Measurements from ENCODE around the gene ZNF91.
"Not testable (repeated sequence)": the region's sequence is repeated elsewhere in the genome, so short reads cannot be mapped to it uniquely, and the experiment has no call there.

The ZNF91 gene

DNA sequence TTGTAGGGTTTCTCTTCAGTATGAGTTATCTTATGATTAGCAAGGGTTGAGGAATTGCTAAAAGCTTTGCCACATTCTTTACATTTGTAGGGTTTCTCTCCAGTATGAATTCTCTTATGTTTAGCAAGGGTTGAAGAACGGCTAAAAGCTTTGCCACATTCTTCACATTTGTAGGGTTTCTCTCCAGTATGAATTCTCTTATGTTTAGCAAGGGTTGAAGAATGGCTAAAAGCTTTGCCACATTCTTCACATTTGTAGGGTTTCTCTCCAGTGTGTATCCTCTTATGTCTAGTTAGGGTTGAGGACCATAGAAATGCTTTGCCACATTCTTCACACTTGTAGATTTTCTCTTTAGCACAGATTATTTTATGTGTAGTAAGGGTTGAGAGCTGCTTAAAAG is 33.4 kb downstream of the ZNF91 start:
- CTCF ChIA-PET; POLR2A ChIA-PET; H3K4me1 ChIP-seq (ENCODE audit: control insufficient read depth, insufficient read depth, low read length); H3K4me3 ChIP-seq (ENCODE audit: low read depth, low read length); H3K27ac ChIP-seq (ENCODE audit: extremely low read depth, low read depth, low read length); H3K9me3 ChIP-seq (ENCODE audit: control insufficient read depth, insufficient read depth, low read depth, low read length): not testable (repeated sequence)
- peak; percentile 85 for TF ChIP-seq SETDB1 (IDR thresholded peaks at IDR 0.05; ENCODE audit: insufficient read length, low read length)
- H3K36me3 ChIP-seq (ENCODE audit: control insufficient read depth in 2 of 2, insufficient read depth in 1 of 2, low read length in 2 of 2), result peaks cover 0 to 25% of the 10 kb centered on the region in 2 experiments; a peak in 1 of 3 replicates

DNA sequence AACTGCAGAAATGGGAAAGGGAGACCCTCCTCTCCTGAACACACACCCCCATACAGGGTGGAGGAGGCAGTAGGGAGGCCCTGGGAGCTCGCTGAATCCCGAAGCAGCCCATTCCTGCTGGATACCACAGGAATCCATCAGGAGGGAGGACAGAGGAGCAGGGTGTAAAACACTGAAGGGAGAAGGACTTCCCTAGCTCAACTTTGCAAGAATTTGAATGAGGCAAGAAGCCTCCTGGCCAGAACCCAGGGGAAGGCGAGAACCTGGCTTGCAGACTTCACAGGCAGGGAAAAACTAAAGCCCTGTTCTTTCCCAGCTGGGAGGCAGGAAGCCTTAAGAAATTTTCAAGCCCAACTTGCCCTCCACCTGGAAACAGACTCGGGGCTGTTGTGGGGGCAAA is 43.5 kb downstream of the ZNF91 start:
- TF ChIP-seq ZNF585B (tag by site-specific recombination; IDR thresholded peaks at IDR 0.05), result no peak
- TF ChIP-seq ZBTB1 (tag by site-specific recombination; IDR thresholded peaks at IDR 0.05), result no peak
- TF ChIP-seq ZNF571 (tag by site-specific recombination; IDR thresholded peaks at IDR 0.05), result no peak
- TF ChIP-seq ZNF19 (tag by site-specific recombination; IDR thresholded peaks at IDR 0.05; ENCODE audit: low read depth), result no peak
- TF ChIP-seq, protein P1, sequence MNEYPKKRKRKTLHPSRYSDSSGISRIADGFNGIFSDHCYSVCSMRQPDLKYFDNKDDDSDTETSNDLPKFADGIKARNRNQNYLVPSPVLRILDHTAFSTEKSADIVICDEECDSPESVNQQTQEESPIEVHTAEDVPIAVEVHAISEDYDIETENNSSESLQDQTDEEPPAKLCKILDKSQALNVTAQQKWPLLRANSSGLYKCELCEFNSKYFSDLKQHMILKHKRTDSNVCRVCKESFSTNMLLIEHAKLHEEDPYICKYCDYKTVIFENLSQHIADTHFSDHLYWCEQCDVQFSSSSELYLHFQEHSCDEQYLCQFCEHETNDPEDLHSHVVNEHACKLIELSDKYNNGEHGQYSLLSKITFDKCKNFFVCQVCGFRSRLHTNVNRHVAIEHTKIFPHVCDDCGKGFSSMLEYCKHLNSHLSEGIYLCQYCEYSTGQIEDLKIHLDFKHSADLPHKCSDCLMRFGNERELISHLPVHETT (tag by site-specific recombination; IDR thresholded peaks at IDR 0.05), result no peak
- TF ChIP-seq RBAK (tag by site-specific recombination; IDR thresholded peaks at IDR 0.05), result no peak
- TF ChIP-seq ZNF248 (tag by site-specific recombination; IDR thresholded peaks at IDR 0.05), result no peak
- TF ChIP-seq ZNF350 (tag by site-specific recombination; IDR thresholded peaks at IDR 0.05), result no peak
- TF ChIP-seq, protein P2, sequence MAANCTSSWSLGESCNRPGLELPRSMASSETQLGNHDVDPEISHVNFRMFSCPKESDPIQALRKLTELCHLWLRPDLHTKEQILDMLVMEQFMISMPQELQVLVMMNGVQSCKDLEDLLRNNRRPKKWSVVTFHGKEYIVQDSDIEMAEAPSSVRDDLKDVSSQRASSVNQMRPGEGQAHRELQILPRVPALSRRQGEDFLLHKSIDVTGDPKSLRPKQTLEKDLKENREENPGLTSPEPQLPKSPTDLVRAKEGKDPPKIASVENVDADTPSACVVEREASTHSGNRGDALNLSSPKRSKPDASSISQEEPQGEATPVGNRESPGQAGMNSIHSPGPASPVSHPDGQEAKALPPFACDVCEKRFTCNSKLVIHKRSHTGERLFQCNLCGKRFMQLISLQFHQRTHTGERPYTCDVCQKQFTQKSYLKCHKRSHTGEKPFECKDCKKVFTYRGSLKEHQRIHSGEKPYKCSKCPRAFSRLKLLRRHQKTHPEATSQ (tag by site-specific recombination; IDR thresholded peaks at IDR 0.05), result no peak
- TF ChIP-seq, protein P3, sequence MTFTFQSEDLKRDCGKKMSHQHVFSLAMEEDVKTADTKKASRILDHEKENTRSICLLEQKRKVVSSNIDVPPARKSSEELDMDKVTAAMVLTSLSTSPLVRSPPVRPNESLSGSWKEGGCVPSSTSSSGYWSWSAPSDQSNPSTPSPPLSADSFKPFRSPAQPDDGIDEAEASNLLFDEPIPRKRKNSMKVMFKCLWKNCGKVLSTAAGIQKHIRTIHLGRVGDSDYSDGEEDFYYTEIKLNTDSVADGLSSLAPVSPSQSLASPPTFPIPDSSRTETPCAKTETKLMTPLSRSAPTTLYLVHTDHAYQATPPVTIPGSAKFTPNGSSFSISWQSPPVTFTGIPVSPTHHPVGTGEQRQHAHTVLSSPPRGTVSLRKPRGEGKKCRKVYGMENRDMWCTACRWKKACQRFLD (tag by site-specific recombination; IDR thresholded peaks at IDR 0.05), result no peak
- TF ChIP-seq, protein P4, sequence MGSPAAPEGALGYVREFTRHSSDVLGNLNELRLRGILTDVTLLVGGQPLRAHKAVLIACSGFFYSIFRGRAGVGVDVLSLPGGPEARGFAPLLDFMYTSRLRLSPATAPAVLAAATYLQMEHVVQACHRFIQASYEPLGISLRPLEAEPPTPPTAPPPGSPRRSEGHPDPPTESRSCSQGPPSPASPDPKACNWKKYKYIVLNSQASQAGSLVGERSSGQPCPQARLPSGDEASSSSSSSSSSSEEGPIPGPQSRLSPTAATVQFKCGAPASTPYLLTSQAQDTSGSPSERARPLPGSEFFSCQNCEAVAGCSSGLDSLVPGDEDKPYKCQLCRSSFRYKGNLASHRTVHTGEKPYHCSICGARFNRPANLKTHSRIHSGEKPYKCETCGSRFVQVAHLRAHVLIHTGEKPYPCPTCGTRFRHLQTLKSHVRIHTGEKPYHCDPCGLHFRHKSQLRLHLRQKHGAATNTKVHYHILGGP (tag by site-specific recombination; IDR thresholded peaks at IDR 0.05), result no peak
- POLR2A ChIA-PET, result no interaction called here

DNA sequence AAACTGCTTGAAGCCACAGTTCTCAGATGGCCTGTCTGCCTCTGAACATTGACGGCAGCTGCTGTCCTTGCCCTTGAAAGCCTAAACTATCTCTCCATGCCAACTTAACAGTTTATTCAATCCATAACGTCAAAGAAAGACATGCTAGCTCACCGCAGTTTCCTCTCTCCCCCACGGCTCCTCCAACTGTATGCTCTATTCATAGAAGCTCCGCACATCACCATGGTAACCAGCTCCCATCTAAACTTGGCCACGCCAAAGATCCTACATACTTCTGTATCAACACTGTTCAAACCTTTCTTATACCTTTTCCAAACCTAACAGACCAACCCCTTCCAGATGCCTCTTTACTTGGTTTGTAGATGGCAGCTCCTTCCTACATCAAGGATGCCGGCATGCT is 48.6 kb downstream of the ZNF91 start:
- Histone ChIP-seq H3K4me1 (ENCODE audit: control insufficient read depth, insufficient read depth, low read length) (no peaks in the 10 kb centered on the region), H3K27ac (ENCODE audit: extremely low read depth, low read depth, low read length) (no peak overlapping the region), H3K36me3 (ENCODE audit: control insufficient read depth in 2 of 2, insufficient read depth in 1 of 2, low read length in 2 of 2) (peaks cover 0 to 44% of the 10 kb centered on the region in 2 experiments; a peak in 1 of 3 replicates), H3K4me3 (ENCODE audit: low read depth, low read length) (no peak overlapping the region), H3K9me3 (ENCODE audit: control insufficient read depth, insufficient read depth, low read depth, low read length) (no peaks in the 10 kb centered on the region; the same call in 1 of the 2 replicates)
- ChIA-PET POLR2A (interaction anchor here (0.6 kb wide), 1 partner anchor 35 kb away, joined by 3 read pairs; no protein-coding TSS in a partner anchor), CTCF (no interaction called here)
- TF ChIP-seq WT1 (tag by site-specific recombination; IDR thresholded peaks at IDR 0.05) (no peak), ZNF621 (tag by site-specific recombination; IDR thresholded peaks at IDR 0.05) (no peak), ZNF394 (tag by site-specific recombination; IDR thresholded peaks at IDR 0.05; ENCODE audit: borderline replicate concordance) (no peak), ZNF596 (tag by site-specific recombination; IDR thresholded peaks at IDR 0.05) (no peak), GLIS1 (tag by site-specific recombination; IDR thresholded peaks at IDR 0.05) (no peak), HOXD13 (CRISPR knock-in tag; IDR thresholded peaks at IDR 0.05; ENCODE audit: borderline replicate concordance) (no peak)
- TF ChIP-seq, protein P5, sequence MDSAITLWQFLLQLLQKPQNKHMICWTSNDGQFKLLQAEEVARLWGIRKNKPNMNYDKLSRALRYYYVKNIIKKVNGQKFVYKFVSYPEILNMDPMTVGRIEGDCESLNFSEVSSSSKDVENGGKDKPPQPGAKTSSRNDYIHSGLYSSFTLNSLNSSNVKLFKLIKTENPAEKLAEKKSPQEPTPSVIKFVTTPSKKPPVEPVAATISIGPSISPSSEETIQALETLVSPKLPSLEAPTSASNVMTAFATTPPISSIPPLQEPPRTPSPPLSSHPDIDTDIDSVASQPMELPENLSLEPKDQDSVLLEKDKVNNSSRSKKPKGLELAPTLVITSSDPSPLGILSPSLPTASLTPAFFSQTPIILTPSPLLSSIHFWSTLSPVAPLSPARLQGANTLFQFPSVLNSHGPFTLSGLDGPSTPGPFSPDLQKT (IDR thresholded peaks at IDR 0.05; ENCODE audit: borderline replicate concordance, low read depth, low read length), result no peak
- TF ChIP-seq, protein P6, sequence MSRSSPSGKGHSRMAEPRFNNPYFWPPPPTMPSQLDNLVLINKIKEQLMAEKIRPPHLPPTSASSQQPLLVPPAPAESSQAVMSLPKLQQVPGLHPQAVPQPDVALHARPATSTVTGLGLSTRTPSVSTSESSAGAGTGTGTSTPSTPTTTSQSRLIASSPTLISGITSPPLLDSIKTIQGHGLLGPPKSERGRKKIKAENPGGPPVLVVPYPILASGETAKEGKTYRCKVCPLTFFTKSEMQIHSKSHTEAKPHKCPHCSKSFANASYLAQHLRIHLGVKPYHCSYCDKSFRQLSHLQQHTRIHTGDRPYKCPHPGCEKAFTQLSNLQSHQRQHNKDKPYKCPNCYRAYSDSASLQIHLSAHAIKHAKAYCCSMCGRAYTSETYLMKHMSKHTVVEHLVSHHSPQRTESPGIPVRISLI (tag by site-specific recombination; IDR thresholded peaks at IDR 0.05), result no peak

More for the DNA sequence above, 43.5 kb downstream of the ZNF91 start:
- no peaks in the 10 kb centered on the region for H3K4me1 ChIP-seq (ENCODE audit: control insufficient read depth, insufficient read depth, low read length)
- H3K27ac ChIP-seq (ENCODE audit: extremely low read depth, low read depth, low read length), result no peak overlapping the region
- CTCF ChIA-PET, result no interaction called here
- H3K36me3 ChIP-seq (ENCODE audit: control insufficient read depth in 2 of 2, insufficient read depth in 1 of 2, low read length in 2 of 2), result peaks cover 0 to 31% of the 10 kb centered on the region in 2 experiments; a peak in 1 of 3 replicates
- H3K9me3 ChIP-seq (ENCODE audit: control insufficient read depth, insufficient read depth, low read depth, low read length), result no peaks in the 10 kb centered on the region; the same call in none of the 2 replicates
- no peak overlapping the region for H3K4me3 ChIP-seq (ENCODE audit: low read depth, low read length)

Data from HEK293 (cell line).